Fibroblast of the aortic adventitia (primary cell): ENCODE measurements around the gene ADAMTS10. TPM values are rescaled to one million over a fixed set of nuclear protein-coding genes. Genes with fewer than 3 reads are reported as not detected.

Source experiments
- DNase-seq: peaks from one replicate; pipeline ENCODE4 v3.0.0-alpha.2; 2010; ENCODE audit warnings: low read depth
- H3K4me3 ChIP-seq: 2 replicates; pipeline ENCODE4 v1.5.1; 2011; ENCODE audit warnings: low read depth, mild to moderate bottlenecking, control low read depth, low read length, moderate library complexity
- total RNA-seq: library from RNA; depleted of rRNA; stranded (reverse); fragments of >200 nt; gene quantifications from 2 replicates; pipeline ENCODE4 v1.2.3, GENCODE V29; 2012; ENCODE audit warnings: low replicate concordance
- TF ChIP-seq, protein P1 (sequence below): IDR thresholded peaks from 2 replicates; pipeline ENCODE4 v1.5.1; 2011; ENCODE audit warnings: mild to moderate bottlenecking, low read length, control low read depth, inconsistent platforms; ENCODE audit not compliant: insufficient read depth

The ADAMTS10 gene
- total RNA-seq, result 15.8 and 18.5 TPM in 2 replicates

DNA sequence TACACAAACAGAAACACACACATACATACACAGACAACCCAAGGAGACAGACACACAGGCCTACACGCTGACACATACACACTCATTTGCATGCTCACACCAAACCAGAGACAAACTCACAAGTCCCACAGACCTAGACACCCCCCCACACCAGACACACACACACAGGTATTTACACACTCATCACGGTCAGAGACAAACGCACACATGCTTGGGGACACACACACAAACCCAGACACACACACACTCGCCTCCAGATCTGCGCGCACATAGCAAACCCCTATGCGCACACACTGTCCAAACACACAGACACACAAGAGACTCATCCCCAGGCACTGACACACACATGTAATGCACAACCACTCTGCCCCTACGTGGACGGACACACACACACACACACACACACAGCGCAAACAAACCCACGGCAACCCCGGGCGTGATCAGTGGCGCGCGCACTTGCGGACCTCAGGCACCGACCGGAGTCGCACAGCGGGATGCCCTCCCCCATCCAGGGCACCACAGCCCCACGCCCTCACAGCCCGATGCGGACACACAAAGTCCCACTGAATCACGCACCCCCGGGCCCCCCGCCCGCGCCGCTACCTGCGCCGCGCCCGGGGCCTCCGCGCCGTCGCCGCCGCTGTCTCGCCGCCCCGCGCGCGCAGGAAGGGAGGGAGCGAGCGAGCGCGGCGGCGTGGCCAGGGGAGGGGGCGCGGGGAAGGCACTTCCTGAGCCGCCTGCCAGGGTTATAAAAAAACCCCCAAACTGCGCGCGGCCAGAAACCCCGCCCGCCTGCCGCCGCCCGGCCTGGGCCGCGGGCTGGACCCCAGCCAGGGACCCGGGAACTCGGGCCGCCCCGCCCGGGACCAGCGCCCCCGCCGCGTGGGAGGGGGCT, at the start of gene ADAMTS10:
ADAMTS10 (minus strand) TSS at position 675 of the 895 bp plus-strand sequence. CDS start 5,005 bp downstream, outside the sequence.
- H3K4me3 ChIP-seq, result peak within 1 kb of the TSS; percentile 91
- TF ChIP-seq, protein P1, sequence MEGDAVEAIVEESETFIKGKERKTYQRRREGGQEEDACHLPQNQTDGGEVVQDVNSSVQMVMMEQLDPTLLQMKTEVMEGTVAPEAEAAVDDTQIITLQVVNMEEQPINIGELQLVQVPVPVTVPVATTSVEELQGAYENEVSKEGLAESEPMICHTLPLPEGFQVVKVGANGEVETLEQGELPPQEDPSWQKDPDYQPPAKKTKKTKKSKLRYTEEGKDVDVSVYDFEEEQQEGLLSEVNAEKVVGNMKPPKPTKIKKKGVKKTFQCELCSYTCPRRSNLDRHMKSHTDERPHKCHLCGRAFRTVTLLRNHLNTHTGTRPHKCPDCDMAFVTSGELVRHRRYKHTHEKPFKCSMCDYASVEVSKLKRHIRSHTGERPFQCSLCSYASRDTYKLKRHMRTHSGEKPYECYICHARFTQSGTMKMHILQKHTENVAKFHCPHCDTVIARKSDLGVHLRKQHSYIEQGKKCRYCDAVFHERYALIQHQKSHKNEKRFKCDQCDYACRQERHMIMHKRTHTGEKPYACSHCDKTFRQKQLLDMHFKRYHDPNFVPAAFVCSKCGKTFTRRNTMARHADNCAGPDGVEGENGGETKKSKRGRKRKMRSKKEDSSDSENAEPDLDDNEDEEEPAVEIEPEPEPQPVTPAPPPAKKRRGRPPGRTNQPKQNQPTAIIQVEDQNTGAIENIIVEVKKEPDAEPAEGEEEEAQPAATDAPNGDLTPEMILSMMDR, result no peak
- peak; percentile 47 for DNase-seq

DNA sequence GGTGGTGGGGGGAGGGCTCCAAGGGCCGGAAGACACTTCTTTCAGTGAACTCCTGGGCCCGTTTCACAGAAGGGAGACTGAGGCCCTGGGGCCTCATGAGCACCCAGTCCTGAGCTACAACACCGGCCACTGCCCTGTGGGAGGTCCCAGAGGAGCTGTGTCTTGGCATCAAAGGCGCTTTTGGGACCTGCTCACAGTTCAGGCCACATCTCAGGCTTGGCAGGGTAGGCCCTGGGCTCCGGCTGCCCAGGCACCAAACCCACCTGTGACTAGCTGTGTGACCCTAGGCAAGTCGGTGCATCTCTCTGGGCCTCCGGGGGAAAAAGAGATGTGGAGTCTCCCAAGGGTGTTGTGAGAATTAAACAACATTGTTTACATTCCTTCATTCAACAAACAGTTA, 49.4 kb upstream of the ADAMTS10 start:
- H3K4me3 ChIP-seq, result no peak overlapping the region
- no peak for DNase-seq
- TF ChIP-seq, protein P1, result no peak

DNA sequence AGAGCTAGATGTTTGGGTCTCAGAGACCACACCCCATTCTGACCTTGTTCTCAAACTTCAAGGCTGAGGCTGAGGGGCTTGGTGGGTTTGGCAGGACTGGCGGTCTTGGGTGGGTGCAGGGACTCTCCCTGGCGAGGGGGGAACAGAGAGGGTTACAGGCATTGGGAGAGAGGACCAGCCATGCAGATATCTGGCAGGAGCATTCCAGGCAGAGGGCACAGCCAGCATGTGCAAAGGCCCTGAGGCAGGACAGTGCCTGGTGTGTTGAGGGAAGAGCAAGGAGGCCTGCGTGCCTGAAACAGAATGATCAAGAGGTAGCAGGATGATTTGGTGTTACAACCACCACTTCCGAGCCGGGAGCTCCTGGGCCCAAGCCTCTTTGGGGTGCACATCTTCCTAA, 47.4 kb upstream of the ADAMTS10 start:
- no peak for DNase-seq
- H3K4me3 ChIP-seq, result no peak overlapping the region
- TF ChIP-seq, protein P1, result no peak

DNA sequence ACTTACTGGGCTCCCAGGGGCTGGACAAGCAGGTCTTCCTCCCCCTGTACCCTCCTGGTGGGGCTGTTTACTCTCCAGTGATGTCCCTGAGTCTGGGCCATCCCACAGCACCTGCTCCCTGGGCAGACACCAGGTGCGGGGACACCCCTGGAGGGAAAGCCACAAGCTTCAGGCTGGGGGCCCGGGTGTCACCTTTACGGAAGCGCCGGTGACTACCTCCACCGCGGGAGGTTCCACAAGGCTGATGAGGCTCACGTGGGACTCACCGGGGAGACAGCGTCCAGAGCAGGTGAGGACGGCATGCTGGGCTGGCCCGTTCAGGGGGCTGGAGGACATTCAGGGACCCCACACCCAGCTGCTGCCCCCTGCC, 44.8 kb upstream of the ADAMTS10 start:
- DNase-seq, result no peak
- H3K4me3 ChIP-seq, result no peak overlapping the region
- TF ChIP-seq, protein P1, result no peak

DNA sequence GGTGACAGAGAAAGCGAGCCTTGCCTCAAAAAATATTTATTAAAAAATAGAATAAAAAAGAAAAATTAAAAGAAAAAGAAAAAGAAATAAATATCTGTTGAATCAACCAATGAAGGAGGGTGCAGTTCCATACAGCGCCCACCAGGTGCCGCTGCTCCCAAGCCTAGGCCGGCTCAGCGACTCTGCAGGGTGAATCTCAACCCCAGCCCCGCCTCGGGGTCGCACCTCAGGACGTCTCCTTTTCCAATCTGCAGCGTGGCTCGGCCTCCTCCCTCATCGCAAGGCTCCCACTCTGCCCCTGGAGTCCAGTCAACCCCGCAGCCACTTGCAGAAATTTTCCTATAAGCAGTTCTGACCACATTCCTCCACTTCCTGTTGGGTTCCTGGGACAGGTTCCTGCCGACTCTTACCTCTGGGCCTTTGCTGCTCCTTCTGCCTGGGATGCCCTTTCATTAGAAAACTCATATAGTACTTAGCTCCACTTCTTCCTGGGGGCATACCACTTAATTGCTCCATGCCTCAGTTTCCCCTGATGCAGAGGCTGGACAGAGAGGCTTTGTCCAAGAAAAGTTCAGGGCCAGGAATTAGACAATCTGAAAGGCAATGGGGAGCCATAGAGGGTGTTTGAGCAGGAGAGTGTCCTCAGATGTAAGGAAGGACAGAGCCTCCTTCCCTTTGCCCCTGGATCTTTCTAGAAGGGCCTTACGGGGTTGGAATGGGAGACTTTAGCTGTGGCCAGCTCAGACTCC, 44.2 kb upstream of the ADAMTS10 start:
- peak; percentile 45 for DNase-seq
- TF ChIP-seq, protein P1, result peak; percentile 96

DNA sequence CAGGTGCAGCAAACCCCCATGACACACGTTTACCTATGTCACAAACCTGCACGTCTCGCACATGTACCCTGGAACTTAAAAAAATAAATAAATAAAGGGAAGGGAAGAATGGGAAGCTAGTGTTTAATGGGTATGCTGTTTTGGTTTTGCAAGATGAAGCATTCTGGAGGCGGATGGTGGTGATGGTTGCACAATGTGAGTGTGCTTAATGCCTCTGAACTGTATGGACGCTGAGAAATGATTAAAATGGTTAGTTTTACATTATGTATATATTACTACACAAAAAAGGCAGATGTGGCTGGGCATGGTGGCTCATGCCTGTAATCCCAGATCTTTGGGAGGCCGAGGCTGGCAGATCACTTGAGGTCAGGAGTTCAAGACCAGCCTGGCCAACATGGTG, 37.7 kb upstream of the ADAMTS10 start:
- DNase-seq, result no peak
- H3K4me3 ChIP-seq, result no peak overlapping the region
- TF ChIP-seq, protein P1, result no peak

More for the DNA sequence above, 44.2 kb upstream of the ADAMTS10 start:
- no peak overlapping the region for H3K4me3 ChIP-seq
